Ovary (tissue), 3 donors: ENCODE results near the gene MAGI1.

Source experiments
- EP300 ChIP-seq: sonication (generic); formaldehyde crosslinking; IDR thresholded peaks from one replicate; pipeline ENCODE4 v1.6.1; 2017; ENCODE audit warnings: antibody characterized with exemption
- POLR2A ChIP-seq: fragments of 450-650 bp; IDR thresholded peaks from one replicate; pipeline ENCODE4 v1.6.1; 2017; ENCODE audit warnings: antibody characterized with exemption, mild to moderate bottlenecking, moderate library complexity
- TF ChIP-seq, protein P1 (sequence below), 3 donors: fragments of 450-650 bp in 2 of 3; fragments of 200-600 bp in 1 of 3; IDR thresholded peaks; one replicate each; pipeline versions ENCODE4 v1.5.1 to v1.8.0; 2016 to 2022; ENCODE audit warnings: antibody characterized with exemption in 3 of 3, mild to moderate bottlenecking in 1 of 3
- donor health status: DM: no; HTN: no; CAD: no.

DNA sequence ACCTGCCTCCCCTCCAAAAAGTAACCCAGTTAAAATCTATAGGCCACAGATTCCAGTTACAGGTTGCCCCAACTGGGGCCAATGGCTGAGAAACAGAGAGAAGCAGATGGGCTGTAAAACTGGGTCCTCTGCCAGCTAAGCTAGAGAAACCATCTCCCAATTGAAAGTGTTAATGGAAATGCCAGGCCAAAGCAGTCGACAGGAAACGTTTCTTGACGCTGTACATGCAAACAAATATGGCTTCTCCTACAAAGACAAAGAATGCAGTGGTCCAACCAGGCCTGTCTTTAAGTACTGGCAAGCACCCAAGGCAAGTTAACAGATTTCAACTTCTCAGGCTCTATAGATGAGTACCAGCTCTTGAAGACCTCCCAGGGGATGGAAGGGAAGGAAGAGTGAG is 71.3 kb downstream of the MAGI1 start:
- TF ChIP-seq, protein P1, sequence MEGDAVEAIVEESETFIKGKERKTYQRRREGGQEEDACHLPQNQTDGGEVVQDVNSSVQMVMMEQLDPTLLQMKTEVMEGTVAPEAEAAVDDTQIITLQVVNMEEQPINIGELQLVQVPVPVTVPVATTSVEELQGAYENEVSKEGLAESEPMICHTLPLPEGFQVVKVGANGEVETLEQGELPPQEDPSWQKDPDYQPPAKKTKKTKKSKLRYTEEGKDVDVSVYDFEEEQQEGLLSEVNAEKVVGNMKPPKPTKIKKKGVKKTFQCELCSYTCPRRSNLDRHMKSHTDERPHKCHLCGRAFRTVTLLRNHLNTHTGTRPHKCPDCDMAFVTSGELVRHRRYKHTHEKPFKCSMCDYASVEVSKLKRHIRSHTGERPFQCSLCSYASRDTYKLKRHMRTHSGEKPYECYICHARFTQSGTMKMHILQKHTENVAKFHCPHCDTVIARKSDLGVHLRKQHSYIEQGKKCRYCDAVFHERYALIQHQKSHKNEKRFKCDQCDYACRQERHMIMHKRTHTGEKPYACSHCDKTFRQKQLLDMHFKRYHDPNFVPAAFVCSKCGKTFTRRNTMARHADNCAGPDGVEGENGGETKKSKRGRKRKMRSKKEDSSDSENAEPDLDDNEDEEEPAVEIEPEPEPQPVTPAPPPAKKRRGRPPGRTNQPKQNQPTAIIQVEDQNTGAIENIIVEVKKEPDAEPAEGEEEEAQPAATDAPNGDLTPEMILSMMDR (IDR thresholded peaks at IDR 0.05), result no peak
- TF ChIP-seq POLR2A (no peak), EP300 (no peak)
